Skeletal muscle cell (primary cell): Measurements from ENCODE around the gene ERAL1.
"Not testable (repeated sequence)": the region's sequence is repeated elsewhere in the genome, so short reads cannot be mapped to it uniquely, and the experiment has no call there.

Source experiments
- DNase-seq: peaks from one replicate; pipeline ENCODE4 v3.0.0-alpha.2; 2010; ENCODE audit warnings: low read depth
- H3K4me3 ChIP-seq: 2 replicates; pipeline ENCODE4 v1.5.1; 2011; ENCODE audit warnings: low read depth, mild to moderate bottlenecking, control low read depth, low read length, moderate library complexity

The ERAL1 gene

GRCh38 chr17:28895794-28896447 lies 41.1 kb downstream of the ERAL1 start:
- no peak overlapping the region for H3K4me3 ChIP-seq
- no peak for DNase-seq

GRCh38 chr17:28896491-28896883 lies 41.7 kb downstream of the ERAL1 start:
- no peak for DNase-seq
- peak overlapping the region; percentile 86 for H3K4me3 ChIP-seq

- peak within 1 kb of the TSS; percentile 86 for H3K4me3 ChIP-seq
- no peak for DNase-seq
These were observed 42.3 kb downstream of the ERAL1 start, which contains the start of gene FLOT2 for GRCh38 chr17:28896884-28897768. Gene FLOT2 (minus strand): TSS chr17:28897733. CDS start chr17:28897574, 159 bp downstream.

- peak overlapping the region; percentile 86 for H3K4me3 ChIP-seq
- no peak for DNase-seq
These were observed 43.1 kb downstream of the ERAL1 start for GRCh38 chr17:28897769-28898526.

- DNase-seq: no peak
- H3K4me3 ChIP-seq: no peak overlapping the region
These were observed 43.7 kb downstream of the ERAL1 start for GRCh38 chr17:28898527-28898955.

- H3K4me3 ChIP-seq: no peak overlapping the region
- no peak for DNase-seq
These were observed 44.5 kb downstream of the ERAL1 start for GRCh38 chr17:28899212-28899815.

GRCh38 chr17:28900986-28901726 lies 46.3 kb downstream of the ERAL1 start:
- H3K4me3 ChIP-seq: no peak overlapping the region
- no peak for DNase-seq

GRCh38 chr17:28901866-28902818 lies 47.3 kb downstream of the ERAL1 start:
- no peak for DNase-seq
- peak overlapping the region; percentile 65 for H3K4me3 ChIP-seq

- peak; percentile 67 for DNase-seq
- peak within 1 kb of the TSS; percentile 65 for H3K4me3 ChIP-seq
These were observed 48.2 kb downstream of the ERAL1 start, which contains the start of gene DHRS13 for GRCh38 chr17:28902819-28903545. Gene DHRS13 (minus strand): TSS chr17:28903079. CDS start chr17:28902944, 135 bp downstream.

GRCh38 chr17:28903546-28903841 lies 48.7 kb downstream of the ERAL1 start:
- DNase-seq, H3K4me3 ChIP-seq: not testable (repeated sequence)

GRCh38 chr17:28904800-28905199 lies 50.0 kb downstream of the ERAL1 start:
- H3K4me3 ChIP-seq: no peak overlapping the region
- no peak for DNase-seq

- H3K4me3 ChIP-seq: no peak overlapping the region
- DNase-seq: no peak
These were observed 51.5 kb downstream of the ERAL1 start for GRCh38 chr17:28906276-28906675.

- H3K4me3 ChIP-seq: no peak overlapping the region
- DNase-seq: no peak
These were observed 52.1 kb downstream of the ERAL1 start for GRCh38 chr17:28906706-28907438.

GRCh38 chr17:28907709-28908475 lies 53.1 kb downstream of the ERAL1 start:
- no peak for DNase-seq
- H3K4me3 ChIP-seq: no peak overlapping the region

- peak; percentile 36 for DNase-seq
These were observed 53.9 kb downstream of the ERAL1 start for GRCh38 chr17:28908640-28909167.

GRCh38 chr17:28910534-28910933 lies 55.7 kb downstream of the ERAL1 start:
- no peak overlapping the region for H3K4me3 ChIP-seq
- no peak for DNase-seq

More at GRCh38 chr17:28908640-28909167, 53.9 kb downstream of the ERAL1 start:
- H3K4me3 ChIP-seq: no peak overlapping the region
